Thoracic aorta (tissue), 2 donors: ENCODE results near the gene LIMD2. TPM values are rescaled to one million over a fixed set of nuclear protein-coding genes. Genes with fewer than 3 reads are reported as not detected.
A peak's percentile ranks its signal among the peaks of the same experiment; 100 is the strongest.

Source experiments
- ATAC-seq: fragments of 150-250 bp; one replicate; pipeline ENCODE4 v1.8.0; 2017; ENCODE audit warnings: low read depth; ENCODE audit not compliant: insufficient number of reproducible peaks, low FRiP score
- DNase-seq: peaks from one replicate; pipeline ENCODE4 v3.0.0-alpha.2; 2020; ENCODE audit warnings: low spot score
- H3K27ac ChIP-seq, 2 donors: fragments of 200-600 bp; sonication (generic); 1 replicate in 1 of 2; 2 replicates in 1 of 2; pipeline ENCODE4 v1.5.1; 2016; ENCODE audit warnings: mild to moderate bottlenecking in 2 of 2, moderate library complexity in 2 of 2
- H3K27me3 ChIP-seq: fragments of 200-600 bp; sonication (generic); replicated peaks from 2 replicates; pipeline ENCODE4 v1.6.0; 2016; ENCODE audit warnings: mild to moderate bottlenecking; ENCODE audit not compliant: insufficient read depth
- H3K36me3 ChIP-seq: fragments of 200-600 bp; sonication (generic); one replicate; pipeline ENCODE4 v1.5.1; 2016
- H3K4me1 ChIP-seq, 2 donors: fragments of 200-600 bp; sonication (generic); 1 replicate in 1 of 2; 2 replicates in 1 of 2; pipeline versions ENCODE4 v1.5.1 to v1.6.0; 2016; ENCODE audit warnings: low read depth in 2 of 2, mild to moderate bottlenecking in 1 of 2; ENCODE audit not compliant: control insufficient read depth in 1 of 2
- H3K4me3 ChIP-seq: fragments of 200-600 bp; sonication (generic); 2 replicates; pipeline ENCODE4 v1.5.1; 2016; ENCODE audit warnings: mild to moderate bottlenecking
- H3K9me3 ChIP-seq: fragments of 200-600 bp; sonication (generic); 2 replicates; pipeline ENCODE4 v1.5.1; 2016
- CTCF ChIP-seq: fragments of 200-600 bp; sonication (generic); IDR thresholded peaks from one replicate; pipeline ENCODE4 v1.5.1; 2019; ENCODE audit warnings: antibody characterized with exemption
- total RNA-seq, 2 donors: library from RNA; depleted of rRNA; stranded (reverse); fragments of >200 nt; gene quantifications; one replicate each; pipeline versions ENCODE4 v1.1.0 to v1.2.3, GENCODE V29; 2016

LIMD2 gene
- 10 to 100 TPM; 26.2 to 29.6 TPM for total RNA-seq

DNA sequence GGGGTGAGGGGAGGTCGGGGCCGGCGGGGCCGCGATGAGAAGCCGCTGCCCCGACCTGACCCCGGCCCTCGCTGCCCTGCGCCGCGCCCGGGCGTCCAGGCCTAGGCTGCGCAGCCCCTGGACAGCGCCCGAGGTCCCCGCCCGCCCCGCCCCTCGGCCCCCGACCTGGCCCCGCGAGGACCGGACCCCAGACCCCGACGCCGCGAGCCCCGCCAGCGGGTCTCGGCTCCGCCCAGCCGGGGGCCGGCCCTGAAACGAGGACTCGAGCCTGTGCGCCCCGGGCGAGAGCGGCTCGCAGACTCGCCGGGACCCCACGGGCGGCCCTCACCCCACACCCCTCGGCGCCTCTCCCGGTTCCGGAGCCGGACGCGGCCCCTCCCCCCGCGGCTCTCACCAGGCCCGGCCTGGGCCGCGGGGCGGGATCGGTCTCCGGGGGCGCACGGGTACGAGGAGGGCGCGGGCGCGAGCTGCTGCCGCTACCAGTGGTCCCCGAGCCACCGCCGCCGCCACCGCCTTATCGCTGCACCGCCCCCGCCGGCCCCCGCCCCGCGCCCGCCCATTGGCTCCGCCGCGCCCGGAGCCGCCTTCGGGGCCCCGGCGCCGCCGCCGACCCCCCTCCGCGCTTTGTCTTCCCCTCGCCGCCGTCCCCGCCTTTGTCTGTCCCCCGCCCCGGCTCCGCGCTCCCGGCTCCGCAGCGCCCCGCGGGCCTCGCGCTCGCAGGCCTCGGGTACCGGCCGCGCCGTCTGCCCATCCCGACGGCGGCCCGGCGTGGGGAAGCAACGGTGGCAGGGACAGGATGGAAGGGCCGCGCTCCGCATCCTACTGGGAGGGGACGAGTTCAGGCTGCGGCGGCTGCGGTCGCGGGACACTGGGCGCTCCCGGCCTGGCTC lies at the start of gene LIMD2:
Gene LIMD2, minus strand, starts transcription at position 488 of the 890 bp plus-strand sequence. CDS start 827 bp downstream, outside the sequence.
- no peak for TF ChIP-seq CTCF
- Histone ChIP-seq H3K9me3 (no peaks in the 10 kb centered on the region), H3K36me3 (peaks cover 16% of the 10 kb centered on the region), H3K4me1 (peaks cover 11 to 24% of the 10 kb centered on the region in 2 donors), H3K27me3 (no peaks in the 10 kb centered on the region), H3K27ac (peak within 1 kb of the TSS; percentile 82 to 83), H3K4me3 (peak within 1 kb of the TSS; percentile 78)
- DNase-seq (no peak), ATAC-seq (peak; percentile 26)

DNA sequence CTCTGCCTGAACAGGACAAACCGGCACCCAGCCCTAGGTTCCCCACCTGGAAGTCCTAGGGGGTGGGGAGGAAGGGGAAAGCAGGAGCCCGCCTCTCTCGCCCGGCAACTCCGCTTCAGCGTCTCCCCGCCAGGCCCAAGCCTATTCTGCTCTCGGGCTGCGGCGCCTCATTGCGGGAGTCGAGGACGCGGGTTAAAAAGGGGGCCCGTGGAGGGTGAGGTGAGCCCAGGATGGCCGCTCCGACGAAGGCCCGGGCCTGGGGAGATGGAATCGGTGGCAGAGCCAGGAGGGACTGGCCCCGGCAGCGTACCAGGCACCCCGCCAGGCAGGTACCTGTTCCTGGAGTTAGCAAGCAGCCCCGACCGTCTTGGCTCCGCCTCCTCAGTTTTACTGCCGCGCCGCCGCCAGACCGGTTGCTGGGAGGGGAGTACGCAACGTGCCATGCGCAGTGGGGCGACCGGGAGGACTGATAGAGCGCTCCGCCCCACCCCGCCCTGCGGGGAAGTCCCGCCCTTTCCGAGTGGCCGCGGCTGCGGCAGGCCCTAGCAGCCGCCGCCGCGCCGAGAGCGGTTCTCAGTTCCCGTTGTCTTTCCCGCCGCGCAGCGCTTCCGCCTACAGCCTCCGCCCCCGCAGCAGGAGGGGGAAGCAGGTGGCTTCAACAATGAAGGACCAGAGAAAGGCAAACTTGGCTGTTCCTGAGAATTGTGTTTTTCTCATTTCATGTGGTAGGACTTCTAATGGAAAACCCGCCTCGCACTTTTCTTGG lies 41.7 kb upstream of the LIMD2 start, which contains the start of gene STRADA:
Gene STRADA, minus strand, starts transcription at position 392 of the 766 bp plus-strand sequence. CDS start 13,430 bp downstream, outside the sequence.
- ATAC-seq (peak; percentile 94), DNase-seq (peak; percentile 94)
- peak within 1 kb of the TSS; percentile 91 for H3K4me3 ChIP-seq
- no peaks in the 10 kb centered on the region for H3K9me3 ChIP-seq
- TF ChIP-seq CTCF: no peak
- H3K27me3 ChIP-seq: no peaks in the 10 kb centered on the region
- peaks cover 8% of the 10 kb centered on the region in 2 donors for H3K4me1 ChIP-seq
- no peaks in the 10 kb centered on the region for H3K36me3 ChIP-seq
- peak within 1 kb of the TSS; percentile 80 to 91 for H3K27ac ChIP-seq

DNA sequence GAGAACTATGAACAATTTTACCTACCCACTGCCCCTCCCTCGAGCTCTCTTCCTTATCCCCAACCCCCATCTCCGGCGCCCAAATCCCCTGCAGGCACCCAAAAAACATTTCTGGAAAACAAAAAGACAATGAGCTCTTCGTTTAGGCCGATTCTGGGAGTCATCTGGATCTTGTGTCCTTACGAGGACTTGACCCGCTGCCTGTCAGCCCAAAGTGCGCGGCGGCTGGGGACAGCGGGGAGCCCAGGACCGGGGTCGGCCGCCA lies 41.1 kb upstream of the LIMD2 start:
- Histone ChIP-seq H3K27ac (peak overlapping the region; percentile 80 to 91), H3K9me3 (no peaks in the 10 kb centered on the region), H3K4me3 (peak overlapping the region; percentile 91), H3K27me3 (no peaks in the 10 kb centered on the region), H3K4me1 (peaks cover 8% of the 10 kb centered on the region in 2 donors), H3K36me3 (no peaks in the 10 kb centered on the region)
- TF ChIP-seq CTCF: no peak
- ATAC-seq: peak; percentile 26
- no peak for DNase-seq

DNA sequence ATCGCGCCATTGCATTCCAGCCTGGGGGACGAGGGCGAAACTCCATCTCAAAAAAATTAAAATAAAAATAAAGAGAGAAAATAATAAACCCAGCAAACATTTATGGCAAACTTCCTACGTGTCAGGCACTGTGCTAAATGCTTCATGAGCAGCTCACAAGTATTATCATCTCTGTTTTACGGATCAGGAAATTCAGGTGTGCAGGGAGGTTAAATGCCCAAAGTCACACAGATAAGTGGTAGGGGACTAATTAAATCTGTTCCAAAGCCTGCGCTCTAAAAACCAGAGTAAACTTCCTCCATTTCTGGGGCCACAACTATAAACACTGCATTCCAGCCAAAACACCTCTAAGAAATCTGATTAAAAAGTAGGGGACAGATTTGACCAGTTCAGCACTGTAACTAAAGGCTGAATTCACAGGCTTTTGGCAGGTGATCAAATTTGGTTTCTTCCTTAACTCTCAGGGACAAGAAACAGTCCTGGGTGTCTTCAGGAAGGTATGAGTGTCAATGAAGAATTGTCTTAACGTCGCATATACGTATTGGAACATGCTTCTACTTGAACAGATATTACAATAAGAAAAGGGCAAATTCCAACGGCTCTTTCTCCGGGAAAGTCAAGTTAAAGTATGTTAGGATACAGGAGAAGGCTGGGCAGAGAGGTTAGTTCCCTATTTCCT lies 40.7 kb upstream of the LIMD2 start:
- ATAC-seq (no peak), DNase-seq (no peak)
- TF ChIP-seq CTCF: no peak

More for the DNA sequence above, 40.7 kb upstream of the LIMD2 start:
- H3K9me3 ChIP-seq: no peaks in the 10 kb centered on the region
- peaks cover 8% of the 10 kb centered on the region in 2 donors for H3K4me1 ChIP-seq
- no peaks in the 10 kb centered on the region for H3K27me3 ChIP-seq
- peak overlapping the region; percentile 80 to 91 for H3K27ac ChIP-seq
- peak overlapping the region; percentile 91 for H3K4me3 ChIP-seq
- no peaks in the 10 kb centered on the region for H3K36me3 ChIP-seq
